H1 (cell line): Measurements from ENCODE around the gene DNER. TPM values are rescaled to one million over a fixed set of nuclear protein-coding genes. Genes with fewer than 3 reads are reported as not detected.

Experiments used
- GABPA ChIP-seq: IDR thresholded peaks from 2 replicates; pipeline ENCODE4 v1.6.1; 2011; ENCODE audit warnings: mild to moderate bottlenecking, low read length, moderate library complexity, borderline replicate concordance; ENCODE audit not compliant: insufficient read depth
- GTF2F1 ChIP-seq: IDR thresholded peaks from 2 replicates; pipeline ENCODE4 v1.6.1; 2012; ENCODE audit warnings: low read depth, low read length, improper control_type of control experiment, borderline replicate concordance
- KDM5A ChIP-seq: fragments of 200-600 bp; IDR thresholded peaks from 2 replicates; pipeline ENCODE4 v1.7.1; 2012; ENCODE audit warnings: mild to moderate bottlenecking, low read length, inconsistent platforms, mixed read lengths
- RNF2 ChIP-seq: fragments of 200-900, 300-1000 bp; sonication (generic); IDR thresholded peaks from 2 replicates; pipeline ENCODE4 v1.7.1; 2016; ENCODE audit warnings: borderline replicate concordance, low read depth, mild to moderate bottlenecking, antibody characterized with exemption, low read length; ENCODE audit not compliant: poor library complexity, severe bottlenecking; ENCODE audit errors: missing control alignments
- TAF1 ChIP-seq: IDR thresholded peaks from 2 replicates; pipeline ENCODE4 v1.6.1; 2011; ENCODE audit warnings: mild to moderate bottlenecking, low read depth, low read length
- TAF7 ChIP-seq: optimal IDR thresholded peaks from 2 replicates; pipeline ENCODE3; 2011; ENCODE audit warnings: low read depth, mild to moderate bottlenecking, inconsistent platforms, low read length, moderate library complexity, borderline replicate concordance
- polyA plus RNA-seq, 7 experiments: library from polyadenylated mRNA; depleted of rRNA in 3 of 7; stranded (reverse) in 5 of 7; unstranded in 2 of 7; fragments of >200 nt in 5 of 7; fragments of 200-250 nt in 2 of 7; gene quantifications; 1 replicate in 5 of 7; 2 replicates in 1 of 7; 4 replicates in 1 of 7; pipeline versions ENCODE4 v1.2.1 to v1.2.3, GENCODE V29; 2011 to 2013; ENCODE audit warnings: missing spikeins in 2 of 7, mixed read lengths in 2 of 7
- total RNA-seq: library from RNA; stranded (reverse); fragmentation: NEBNext Ultra II Directional; extraction: Animal tissue kit (Norgen Biotek cat#: 25700); gene quantifications from 2 replicates; pipeline ENCODE4 v1.2.1, GENCODE V29; 2021
- TF ChIP-seq, protein P1 (sequence below): fragments of 300-600 bp; sonication (generic); IDR thresholded peaks from 2 replicates; pipeline ENCODE4 v1.7.1; 2012; ENCODE audit warnings: low read length, moderate library complexity, mild to moderate bottlenecking, inconsistent platforms; ENCODE audit not compliant: insufficient replicate concordance

Gene DNER
- total and polyA plus RNA-seq, 2 of the 8 experiments (the other 6 are each of a cell fraction or from before 2014, with no cell fraction given): 6.8 to 16.3 TPM

GRCh38 chr2:229393926-229394325 lies 320.4 kb downstream of the DNER start (continued):
- TF ChIP-seq, protein P1, sequence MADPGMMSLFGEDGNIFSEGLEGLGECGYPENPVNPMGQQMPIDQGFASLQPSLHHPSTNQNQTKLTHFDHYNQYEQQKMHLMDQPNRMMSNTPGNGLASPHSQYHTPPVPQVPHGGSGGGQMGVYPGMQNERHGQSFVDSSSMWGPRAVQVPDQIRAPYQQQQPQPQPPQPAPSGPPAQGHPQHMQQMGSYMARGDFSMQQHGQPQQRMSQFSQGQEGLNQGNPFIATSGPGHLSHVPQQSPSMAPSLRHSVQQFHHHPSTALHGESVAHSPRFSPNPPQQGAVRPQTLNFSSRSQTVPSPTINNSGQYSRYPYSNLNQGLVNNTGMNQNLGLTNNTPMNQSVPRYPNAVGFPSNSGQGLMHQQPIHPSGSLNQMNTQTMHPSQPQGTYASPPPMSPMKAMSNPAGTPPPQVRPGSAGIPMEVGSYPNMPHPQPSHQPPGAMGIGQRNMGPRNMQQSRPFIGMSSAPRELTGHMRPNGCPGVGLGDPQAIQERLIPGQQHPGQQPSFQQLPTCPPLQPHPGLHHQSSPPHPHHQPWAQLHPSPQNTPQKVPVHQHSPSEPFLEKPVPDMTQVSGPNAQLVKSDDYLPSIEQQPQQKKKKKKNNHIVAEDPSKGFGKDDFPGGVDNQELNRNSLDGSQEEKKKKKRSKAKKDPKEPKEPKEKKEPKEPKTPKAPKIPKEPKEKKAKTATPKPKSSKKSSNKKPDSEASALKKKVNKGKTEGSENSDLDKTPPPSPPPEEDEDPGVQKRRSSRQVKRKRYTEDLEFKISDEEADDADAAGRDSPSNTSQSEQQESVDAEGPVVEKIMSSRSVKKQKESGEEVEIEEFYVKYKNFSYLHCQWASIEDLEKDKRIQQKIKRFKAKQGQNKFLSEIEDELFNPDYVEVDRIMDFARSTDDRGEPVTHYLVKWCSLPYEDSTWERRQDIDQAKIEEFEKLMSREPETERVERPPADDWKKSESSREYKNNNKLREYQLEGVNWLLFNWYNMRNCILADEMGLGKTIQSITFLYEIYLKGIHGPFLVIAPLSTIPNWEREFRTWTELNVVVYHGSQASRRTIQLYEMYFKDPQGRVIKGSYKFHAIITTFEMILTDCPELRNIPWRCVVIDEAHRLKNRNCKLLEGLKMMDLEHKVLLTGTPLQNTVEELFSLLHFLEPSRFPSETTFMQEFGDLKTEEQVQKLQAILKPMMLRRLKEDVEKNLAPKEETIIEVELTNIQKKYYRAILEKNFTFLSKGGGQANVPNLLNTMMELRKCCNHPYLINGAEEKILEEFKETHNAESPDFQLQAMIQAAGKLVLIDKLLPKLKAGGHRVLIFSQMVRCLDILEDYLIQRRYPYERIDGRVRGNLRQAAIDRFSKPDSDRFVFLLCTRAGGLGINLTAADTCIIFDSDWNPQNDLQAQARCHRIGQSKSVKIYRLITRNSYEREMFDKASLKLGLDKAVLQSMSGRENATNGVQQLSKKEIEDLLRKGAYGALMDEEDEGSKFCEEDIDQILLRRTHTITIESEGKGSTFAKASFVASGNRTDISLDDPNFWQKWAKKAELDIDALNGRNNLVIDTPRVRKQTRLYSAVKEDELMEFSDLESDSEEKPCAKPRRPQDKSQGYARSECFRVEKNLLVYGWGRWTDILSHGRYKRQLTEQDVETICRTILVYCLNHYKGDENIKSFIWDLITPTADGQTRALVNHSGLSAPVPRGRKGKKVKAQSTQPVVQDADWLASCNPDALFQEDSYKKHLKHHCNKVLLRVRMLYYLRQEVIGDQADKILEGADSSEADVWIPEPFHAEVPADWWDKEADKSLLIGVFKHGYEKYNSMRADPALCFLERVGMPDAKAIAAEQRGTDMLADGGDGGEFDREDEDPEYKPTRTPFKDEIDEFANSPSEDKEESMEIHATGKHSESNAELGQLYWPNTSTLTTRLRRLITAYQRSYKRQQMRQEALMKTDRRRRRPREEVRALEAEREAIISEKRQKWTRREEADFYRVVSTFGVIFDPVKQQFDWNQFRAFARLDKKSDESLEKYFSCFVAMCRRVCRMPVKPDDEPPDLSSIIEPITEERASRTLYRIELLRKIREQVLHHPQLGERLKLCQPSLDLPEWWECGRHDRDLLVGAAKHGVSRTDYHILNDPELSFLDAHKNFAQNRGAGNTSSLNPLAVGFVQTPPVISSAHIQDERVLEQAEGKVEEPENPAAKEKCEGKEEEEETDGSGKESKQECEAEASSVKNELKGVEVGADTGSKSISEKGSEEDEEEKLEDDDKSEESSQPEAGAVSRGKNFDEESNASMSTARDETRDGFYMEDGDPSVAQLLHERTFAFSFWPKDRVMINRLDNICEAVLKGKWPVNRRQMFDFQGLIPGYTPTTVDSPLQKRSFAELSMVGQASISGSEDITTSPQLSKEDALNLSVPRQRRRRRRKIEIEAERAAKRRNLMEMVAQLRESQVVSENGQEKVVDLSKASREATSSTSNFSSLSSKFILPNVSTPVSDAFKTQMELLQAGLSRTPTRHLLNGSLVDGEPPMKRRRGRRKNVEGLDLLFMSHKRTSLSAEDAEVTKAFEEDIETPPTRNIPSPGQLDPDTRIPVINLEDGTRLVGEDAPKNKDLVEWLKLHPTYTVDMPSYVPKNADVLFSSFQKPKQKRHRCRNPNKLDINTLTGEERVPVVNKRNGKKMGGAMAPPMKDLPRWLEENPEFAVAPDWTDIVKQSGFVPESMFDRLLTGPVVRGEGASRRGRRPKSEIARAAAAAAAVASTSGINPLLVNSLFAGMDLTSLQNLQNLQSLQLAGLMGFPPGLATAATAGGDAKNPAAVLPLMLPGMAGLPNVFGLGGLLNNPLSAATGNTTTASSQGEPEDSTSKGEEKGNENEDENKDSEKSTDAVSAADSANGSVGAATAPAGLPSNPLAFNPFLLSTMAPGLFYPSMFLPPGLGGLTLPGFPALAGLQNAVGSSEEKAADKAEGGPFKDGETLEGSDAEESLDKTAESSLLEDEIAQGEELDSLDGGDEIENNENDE: no peak
- TF ChIP-seq TAF1 (no peak), GABPA (no peak), TAF7 (no peak), RNF2 (no peak), GTF2F1 (no peak), KDM5A (no peak)
